HG02970 (cell line): ENCODE measurements around the gene BAZ2B.
"Not testable (repeated sequence)": the region's sequence is repeated elsewhere in the genome, so short reads cannot be mapped to it uniquely, and the experiment has no call there.

Source experiments
- ATAC-seq: cut with Tn5 transposase; IDR thresholded peaks from one replicate; pipeline ENCODE4 v1.9.1; 2021; ENCODE audit warnings: mild to moderate bottlenecking, moderate library complexity, moderate number of reproducible peaks; ENCODE audit not compliant: unreplicated experiment, low FRiP score

Gene BAZ2B

DNA sequence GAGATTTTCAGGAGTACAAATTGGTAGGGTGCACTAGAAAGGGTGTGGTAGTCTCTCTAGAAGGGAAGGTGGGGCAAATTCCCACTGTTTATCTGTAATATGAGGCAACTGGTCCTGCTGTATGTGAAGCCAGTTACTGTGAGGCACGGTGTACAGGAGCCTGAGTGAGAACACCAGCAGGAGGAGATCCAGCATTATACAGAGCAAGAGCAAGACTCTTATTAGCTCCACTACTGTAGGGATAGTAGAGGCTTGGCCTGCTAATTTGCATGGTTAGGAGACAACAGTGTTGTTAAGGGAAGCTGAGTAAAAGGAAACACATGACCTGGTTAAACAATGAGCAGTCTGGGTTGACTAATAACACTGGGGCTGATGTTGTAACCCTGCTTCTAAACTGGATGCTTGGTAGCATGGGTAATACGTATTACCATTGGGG lies 253.5 kb downstream of the BAZ2B start:
- ATAC-seq: no peak

DNA sequence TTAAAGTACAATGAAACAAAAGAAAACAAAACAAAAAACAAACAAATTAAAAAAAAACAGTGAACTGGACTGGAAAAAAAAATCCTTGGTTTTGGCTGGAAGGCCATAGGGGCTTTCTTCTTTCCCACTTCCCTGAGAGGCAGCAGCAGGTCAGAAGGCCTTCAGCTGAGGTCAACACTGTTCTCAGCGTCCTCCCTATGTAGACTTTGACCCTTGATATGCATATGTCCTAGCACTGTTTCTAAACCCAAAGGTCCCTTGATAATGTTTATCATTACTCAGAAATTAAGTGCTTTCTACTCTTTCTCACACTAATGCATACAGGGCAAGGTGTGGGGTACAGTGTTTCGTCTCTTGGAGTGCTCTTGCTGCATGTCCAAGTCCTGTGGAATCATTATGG lies 254.3 kb downstream of the BAZ2B start:
- no peak for ATAC-seq

DNA sequence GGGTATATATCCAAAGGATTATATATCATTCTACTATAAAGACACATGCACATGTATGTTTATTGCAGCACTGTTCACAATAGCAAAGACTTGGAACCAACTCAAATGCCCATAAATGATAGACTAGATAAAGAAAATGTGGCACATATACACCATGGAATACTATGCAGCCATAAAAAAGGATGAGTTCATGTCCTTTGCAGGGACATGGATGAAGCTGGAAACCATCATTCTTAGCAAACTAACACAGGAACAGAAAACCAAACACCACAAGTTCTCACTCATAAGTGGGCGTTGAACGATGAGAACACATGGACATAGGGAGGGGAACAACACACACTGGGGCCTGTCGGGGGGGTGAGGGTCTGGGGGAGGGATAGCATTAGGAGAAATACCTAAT lies 254.7 kb downstream of the BAZ2B start:
- not testable (repeated sequence) for ATAC-seq

GRCh38 chr2:159356053-159356554 lies 260.2 kb downstream of the BAZ2B start:
- ATAC-seq: no peak

- no peak for ATAC-seq
These were observed 264.4 kb downstream of the BAZ2B start for GRCh38 chr2:159351977-159352376.

- no peak for ATAC-seq
These were observed 266.6 kb downstream of the BAZ2B start for GRCh38 chr2:159349674-159350299.

GRCh38 chr2:159326569-159327255 lies 289.6 kb downstream of the BAZ2B start:
- ATAC-seq: no peak

- no peak for ATAC-seq
These were observed 293.9 kb downstream of the BAZ2B start for GRCh38 chr2:159322419-159322818.

GRCh38 chr2:159317392-159318088 lies 298.8 kb downstream of the BAZ2B start:
- no peak for ATAC-seq

GRCh38 chr2:159307942-159308341 lies 308.4 kb downstream of the BAZ2B start:
- ATAC-seq: no peak

DNA sequence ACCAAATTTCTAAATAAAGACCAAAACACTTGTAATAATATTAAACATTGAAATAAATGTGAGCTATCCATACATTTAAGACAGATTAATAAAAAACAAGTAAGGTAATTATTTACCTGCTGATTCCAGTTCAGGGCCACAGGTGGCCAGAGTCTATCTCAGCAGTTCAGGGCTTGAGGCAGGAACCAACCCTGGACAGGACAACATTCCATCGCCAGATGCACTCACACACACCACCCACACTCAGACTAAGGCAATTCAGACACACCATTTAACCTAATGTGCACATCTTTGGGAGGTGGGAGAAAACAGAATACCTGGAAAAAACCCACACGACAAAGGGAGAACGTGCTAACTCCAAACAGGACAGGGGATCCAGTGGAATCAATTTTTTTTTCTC lies 315.8 kb downstream of the BAZ2B start:
- no peak for ATAC-seq

GRCh38 chr2:159298967-159299366 lies 317.4 kb downstream of the BAZ2B start:
- ATAC-seq: no peak

DNA sequence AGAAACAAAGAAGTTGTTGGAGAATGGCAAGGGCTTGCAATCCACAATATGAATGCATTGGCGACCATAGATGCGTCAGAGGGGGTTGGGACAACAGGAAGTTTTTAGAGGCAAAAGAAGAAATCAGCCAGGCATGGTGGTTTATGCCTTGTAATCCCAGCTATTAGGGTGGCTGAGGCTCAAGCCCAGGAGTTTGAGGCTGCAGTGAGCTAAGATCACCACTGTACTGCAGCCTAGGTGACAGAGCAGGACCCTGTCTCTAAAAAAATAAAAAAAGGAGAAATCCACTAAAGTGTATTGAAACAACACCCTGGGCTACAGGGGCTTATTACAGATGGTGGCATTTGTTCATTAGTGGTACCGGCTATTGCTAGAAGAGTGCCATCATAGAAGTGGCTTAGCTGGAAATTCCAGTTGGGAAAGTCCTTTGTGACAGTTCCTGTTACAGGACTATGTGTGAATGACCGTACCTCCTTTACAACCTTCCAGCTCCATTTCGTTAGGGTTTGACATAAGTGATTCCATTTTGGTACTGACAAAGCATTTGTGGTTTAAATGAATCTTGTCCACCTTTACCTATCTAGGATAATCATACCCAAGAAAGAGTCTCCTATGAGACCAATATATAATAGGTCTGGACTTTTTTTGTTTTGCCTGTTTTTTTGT lies 319.2 kb downstream of the BAZ2B start:
- no peak for ATAC-seq

DNA sequence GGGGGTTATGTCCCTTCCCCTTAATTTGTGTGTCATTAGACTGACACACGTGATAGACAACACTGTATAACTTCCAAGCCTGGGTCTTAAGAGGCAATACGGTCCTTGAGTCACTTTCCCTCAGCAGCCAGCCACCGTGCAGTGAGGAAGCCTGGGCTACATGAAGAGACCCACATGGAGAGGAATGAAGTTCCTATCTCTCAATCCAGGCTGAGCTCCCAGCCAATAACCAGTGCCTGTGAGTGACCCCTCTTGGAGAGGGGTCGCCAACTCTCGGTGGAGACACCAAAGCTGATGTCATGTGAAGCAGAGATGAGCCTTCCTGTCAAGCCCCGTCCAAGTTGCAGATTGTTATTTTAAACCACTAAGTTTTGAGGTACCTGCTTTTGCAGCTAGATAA lies 324.2 kb downstream of the BAZ2B start:
- no peak for ATAC-seq

- no peak for ATAC-seq
These were observed 325.9 kb downstream of the BAZ2B start for GRCh38 chr2:159290289-159290907.

- no peak for ATAC-seq
These were observed 328.6 kb downstream of the BAZ2B start for GRCh38 chr2:159287733-159288132.

- peak; percentile 97 for ATAC-seq
These were observed 329.5 kb downstream of the BAZ2B start for GRCh38 chr2:159286709-159287441.

DNA sequence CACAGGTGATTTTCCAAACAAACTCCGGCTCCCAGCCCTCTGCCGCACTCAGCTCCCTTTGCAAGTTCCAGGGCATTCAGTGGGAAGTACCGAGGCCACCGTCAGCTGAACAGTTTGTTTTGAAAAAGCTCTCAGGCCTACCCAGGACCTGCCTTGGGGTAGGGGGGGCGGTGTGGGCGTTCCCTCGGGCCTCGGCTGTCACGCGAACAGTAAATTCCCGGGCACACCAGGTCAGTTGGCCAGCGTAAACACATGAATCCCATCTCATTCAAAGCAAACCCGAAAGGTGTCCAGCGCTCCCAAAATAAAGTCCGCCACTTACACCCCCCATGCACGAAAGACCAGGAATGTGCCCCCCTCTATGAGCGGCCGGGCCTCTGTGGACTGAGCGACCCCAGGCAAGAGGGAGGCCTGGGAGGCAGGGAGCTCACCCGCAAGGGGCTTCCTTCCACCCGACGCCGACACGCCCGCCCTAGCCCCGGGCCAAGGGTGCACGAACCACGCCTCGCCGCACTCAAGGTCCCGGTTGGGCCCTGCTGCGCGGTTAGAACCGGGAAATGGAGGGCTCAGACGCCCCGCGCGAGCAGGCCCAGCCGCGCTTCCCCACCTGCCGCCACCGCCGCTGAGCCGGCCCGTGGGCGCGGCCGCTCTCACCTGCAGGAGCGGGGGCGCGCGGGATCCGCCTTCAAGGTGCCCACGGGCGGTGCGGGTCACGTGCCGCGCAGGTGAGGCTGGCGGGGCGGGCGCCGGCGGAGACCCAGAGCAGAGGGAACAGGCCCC lies 330.2 kb downstream of the BAZ2B start, which contains the start of gene WDSUB1:
Gene WDSUB1 (minus strand): TSS at position 775 of the 780 bp plus-strand sequence. CDS start 3,634 bp downstream, outside the sequence.
- peak; percentile 7 for ATAC-seq

- no peak for ATAC-seq
These were observed 330.9 kb downstream of the BAZ2B start for GRCh38 chr2:159285433-159285832.
